Adrenal gland (tissue), 12 donors: ENCODE data around the gene CCHCR1. TPM values are rescaled to one million over a fixed set of nuclear protein-coding genes. Genes with fewer than 3 reads are reported as not detected.

Source experiments
- DNase-seq, 7 donors: peaks; one replicate each; pipeline ENCODE4 v3.0.0-alpha.2; 2019 to 2020
- H3K27ac ChIP-seq, 5 donors: fragments of 200-600 bp; sonication (generic) in 4 of 5; 1 replicate in 3 of 5; 2 replicates in 2 of 5; pipeline versions ENCODE4 v1.5.1 to v1.8.0; 2016 to 2020; ENCODE audit warnings: mild to moderate bottlenecking in 1 of 5
- H3K27me3 ChIP-seq: fragments of 200-600 bp; 2 replicates; pipeline ENCODE4 v1.8.0; 2021
- H3K36me3 ChIP-seq, 2 donors: fragments of 200-600 bp; replicated peaks in 1 of 2; 1 replicate in 1 of 2; 2 replicates in 1 of 2; pipeline versions ENCODE4 v1.5.1 to v1.8.0; 2018 to 2022
- H3K4me1 ChIP-seq, 2 donors: fragments of 200-600 bp; replicated peaks in 1 of 2; 1 replicate in 1 of 2; 2 replicates in 1 of 2; pipeline versions ENCODE4 v1.5.1 to v1.8.0; 2018 to 2021
- H3K4me3 ChIP-seq, 4 donors: fragments of 200-600 bp; sonication (generic) in 3 of 4; one replicate each; pipeline ENCODE4 v1.5.1; 2016 to 2018
- H3K9me3 ChIP-seq, 3 donors: fragments of 200-600 bp; sonication (generic) in 1 of 3; replicated peaks in 1 of 3; 1 replicate in 2 of 3; 2 replicates in 1 of 3; pipeline versions ENCODE4 v1.5.1 to v1.8.0; 2016 to 2021
- CTCF ChIP-seq, 6 experiments: fragments of 450-650 bp in 4 of 6; fragments of 200-600 bp in 2 of 6; sonication (generic) in 1 of 6; IDR thresholded peaks; 1 replicate in 5 of 6; 2 replicates in 1 of 6; pipeline versions ENCODE4 v1.5.1 to v1.8.0; 2016 to 2021; ENCODE audit warnings: antibody characterized with exemption in 6 of 6, mild to moderate bottlenecking in 2 of 6, moderate library complexity in 1 of 6
- POLR2A ChIP-seq, 2 donors: fragments of 450-650 bp; IDR thresholded peaks; one replicate each; pipeline ENCODE4 v1.6.1; 2017; ENCODE audit warnings: antibody characterized with exemption in 2 of 2, mild to moderate bottlenecking in 2 of 2, moderate library complexity in 1 of 2
- WGBS, 4 donors: extraction: QIAGEN DNeasy Blood & Tissue Kit in 2 of 4; methylation state at CpG; one replicate each; pipeline versions ENCODE4 v1.1.5 to v1.1.7; 2013 to 2017; 5-methylcytosine and 5-hydroxymethylcytosine counted together
- intact Hi-C, 2 donors: fragments of 100-400 bp; cut with DNase I; formaldehyde crosslinking; loops; one replicate each; pipeline versions ENCODE4 v1.14.1 to v1.15.0; 2022 to 2023
- polyA plus RNA-seq, 3 donors: library from polyadenylated mRNA; stranded (reverse); fragments of 200-250 nt in 2 of 3; fragments of 350-450 nt in 1 of 3; fragmentation: Illumina TruSeq in 1 of 3; extraction: RNeasy Lipid Tissue Mini Kit (QIAGEN cat#74804) in 1 of 3; gene quantifications; one replicate each; pipeline ENCODE4 v1.2.3, GENCODE V29; 2013 to 2014
- total RNA-seq, 9 donors: library from RNA; depleted of rRNA in 4 of 9; stranded (reverse); fragments of >200 nt in 4 of 9; fragments of 120-200 nt in 1 of 9; fragmentation: NEBNext Ultra II Directional in 1 of 9; extraction: Animal tissue kit (Norgen Biotek cat#: 25700) in 1 of 9; gene quantifications; one replicate each; pipeline versions ENCODE4 v1.1.0 to v1.2.4, GENCODE V29; 2013 to 2023
- donor health status: healthy with polysubstance abuse.
- donor health status: Bipolar disorder and iron deficiency.
- donor health status: DM: yes; HTN: yes; CAD: no.
- donor health status: DM: no; HTN: no; CAD: no.
- donor health status: DM: no; HTN: no; CAD: no.
- donor health status: DM: yes; HTN: yes; CAD: no.

The CCHCR1 gene
- total and polyA plus RNA-seq, 12 donors, result 4.5 to 27.4 (median 13.6) TPM

DNA sequence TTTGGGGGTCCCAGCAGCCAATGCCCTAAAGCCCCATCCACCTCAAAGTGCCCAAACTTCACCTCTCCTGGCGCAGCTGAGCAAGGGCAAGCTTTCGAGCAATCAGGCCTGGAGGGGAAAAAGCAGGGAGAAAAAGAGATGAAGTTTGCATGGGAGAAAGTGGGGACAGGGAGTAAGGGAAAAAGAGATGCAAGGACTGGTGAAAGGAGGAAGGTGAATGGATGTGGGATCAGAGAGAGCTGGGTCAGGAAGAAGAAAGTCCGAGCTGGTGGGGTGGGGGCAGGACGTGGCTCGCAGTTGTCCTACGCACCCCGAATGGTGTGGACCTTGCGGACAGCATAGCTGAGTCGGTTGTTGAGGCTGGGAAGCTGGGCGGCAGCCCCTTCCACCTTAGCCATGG lies 12.2 kb downstream of the CCHCR1 start:
- no peak overlapping the region for H3K4me3 ChIP-seq
- intact Hi-C loops, result no loop called here
- no peaks in the 10 kb centered on the region for H3K36me3 ChIP-seq
- no peaks in the 10 kb centered on the region for H3K27me3 ChIP-seq
- TF ChIP-seq CTCF (IDR thresholded peaks at IDR 0.05) (no peak), POLR2A (IDR thresholded peaks at IDR 0.05) (no peak)
- no peak overlapping the region for H3K27ac ChIP-seq
- WGBS, 4 donors, result 91 to 97% (median 94%) methylated on average over 10 of the region's 10 CpGs
- no peaks in the 10 kb centered on the region for H3K4me1 ChIP-seq
- DNase-seq, result no peak
- H3K9me3 ChIP-seq, result no peaks in the 10 kb centered on the region

DNA sequence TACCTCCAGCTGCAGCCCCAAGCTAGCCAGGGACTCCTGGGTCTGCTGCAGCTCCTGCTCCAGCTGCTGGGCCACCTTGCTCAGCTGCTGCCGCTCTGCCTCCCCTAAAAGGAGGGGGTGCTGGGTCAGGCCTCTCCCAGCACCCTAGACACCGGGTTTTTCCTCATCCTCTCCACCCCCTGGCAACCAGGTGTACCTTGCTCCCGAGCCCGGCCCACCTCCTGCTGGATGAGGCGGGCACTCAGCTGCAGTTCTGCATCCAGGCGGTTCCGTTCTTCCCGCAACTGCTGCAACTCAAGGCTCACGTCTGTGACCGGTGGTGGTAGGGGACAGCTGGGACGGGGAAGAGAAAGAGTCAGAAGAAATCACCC lies 12.6 kb downstream of the CCHCR1 start:
- intact Hi-C loops, result no loop called here
- Histone ChIP-seq H3K27me3 (no peaks in the 10 kb centered on the region), H3K36me3 (no peaks in the 10 kb centered on the region), H3K4me3 (no peak overlapping the region), H3K9me3 (no peaks in the 10 kb centered on the region), H3K4me1 (no peaks in the 10 kb centered on the region), H3K27ac (no peak overlapping the region)
- DNase-seq, result no peak
- TF ChIP-seq CTCF (IDR thresholded peaks at IDR 0.05) (no peak), POLR2A (IDR thresholded peaks at IDR 0.05) (no peak)
- WGBS, 4 donors, result 79 to 92% (median 85%) methylated on average over 6 to 11 of the region's 11 CpGs

DNA sequence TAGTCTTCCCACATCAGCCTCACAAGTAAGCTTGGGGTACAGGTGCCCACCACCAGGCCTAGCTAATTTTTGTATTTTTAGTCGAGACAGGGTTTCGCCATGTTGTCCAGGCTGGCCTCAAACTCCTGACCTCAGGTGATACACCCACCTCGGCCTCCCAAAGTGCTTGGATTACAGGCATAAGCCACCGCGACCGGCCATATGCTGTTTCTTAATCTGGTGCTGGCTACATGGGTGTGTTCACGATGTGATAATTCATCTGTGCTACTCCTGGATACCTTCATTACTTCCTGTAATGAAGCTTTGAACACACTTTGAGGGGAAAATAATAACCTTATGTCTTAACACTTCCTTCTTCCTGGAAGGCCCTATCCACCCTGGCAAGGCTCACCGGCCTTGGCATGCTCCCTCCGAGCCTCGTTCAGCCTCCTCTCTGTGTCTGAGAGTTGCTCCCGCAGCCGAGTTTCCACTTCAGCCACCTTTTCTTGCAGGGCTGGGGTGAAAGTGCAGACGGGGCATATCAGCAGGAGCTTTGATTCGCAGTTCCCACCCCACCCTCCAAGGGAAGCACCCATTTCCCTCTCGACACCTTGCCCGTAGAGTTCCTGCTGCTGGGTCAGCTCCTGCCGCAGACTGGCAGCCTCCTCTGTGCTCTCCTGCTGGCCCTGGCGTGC lies 13.2 kb downstream of the CCHCR1 start:
- H3K9me3 ChIP-seq, result no peaks in the 10 kb centered on the region
- no peaks in the 10 kb centered on the region for H3K4me1 ChIP-seq
- no peak overlapping the region for H3K4me3 ChIP-seq
- no peaks in the 10 kb centered on the region for H3K36me3 ChIP-seq
- intact Hi-C loops, result no loop called here
- no peak for DNase-seq
- no peak overlapping the region for H3K27ac ChIP-seq
- TF ChIP-seq CTCF (IDR thresholded peaks at IDR 0.05), result no peak
- no peak for TF ChIP-seq POLR2A (IDR thresholded peaks at IDR 0.05)
- H3K27me3 ChIP-seq, result no peaks in the 10 kb centered on the region
- 87 to 94% (median 93%) methylated on average over 17 to 18 of the region's 18 CpGs for WGBS, 4 donors

DNA sequence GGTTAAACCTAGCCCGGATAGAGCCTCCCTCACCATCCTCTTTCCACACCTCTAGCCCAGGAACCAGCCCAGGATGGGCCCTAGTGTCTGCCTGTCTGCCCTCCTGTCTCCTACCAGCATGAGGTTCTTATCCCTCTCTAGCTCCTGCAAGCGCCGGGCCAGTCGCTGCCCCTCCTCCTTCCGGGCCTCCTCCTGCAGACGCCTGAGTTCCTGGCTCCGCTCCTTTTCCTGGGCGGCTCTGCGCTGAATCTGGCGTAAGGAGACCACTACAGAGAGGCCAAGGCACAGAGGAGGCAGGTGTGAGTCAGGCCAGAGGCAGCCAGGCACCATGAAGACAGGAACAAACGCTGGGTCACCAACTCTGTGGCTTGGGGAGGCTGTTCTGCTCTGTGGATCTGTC lies 14.5 kb downstream of the CCHCR1 start:
- H3K4me1 ChIP-seq, result no peaks in the 10 kb centered on the region
- no peaks in the 10 kb centered on the region for H3K9me3 ChIP-seq
- TF ChIP-seq CTCF (IDR thresholded peaks at IDR 0.05), result no peak
- no peak for TF ChIP-seq POLR2A (IDR thresholded peaks at IDR 0.05)
- H3K36me3 ChIP-seq, result no peaks in the 10 kb centered on the region
- no peak overlapping the region for H3K4me3 ChIP-seq
- no peaks in the 10 kb centered on the region for H3K27me3 ChIP-seq
- no peak for DNase-seq
- WGBS, 4 donors, result 59 to 78% (median 72%) methylated on average over 10 to 11 of the region's 11 CpGs
- intact Hi-C loops, result no loop called here
- no peak overlapping the region for H3K27ac ChIP-seq
